Measurements from ENCODE around the gene HACD1.

- TF ChIP-seq ZNF274 (IDR thresholded peaks at IDR 0.05; ENCODE audit: low read depth, low read length), result no peak
- TF ChIP-seq YY1 (IDR thresholded peaks at IDR 0.05; ENCODE audit: insufficient read depth, insufficient read length), result no peak
- no peak for TF ChIP-seq SUZ12 (IDR thresholded peaks at IDR 0.05; ENCODE audit: extremely low read depth, insufficient read depth, insufficient read length)
These were observed 44.3 kb upstream of the HACD1 start for GRCh38 chr10:17661510-17661909.

Measured in NT2/D1 (cell line).